ENCODE results near the gene RFX2. TPM values are rescaled to one million over a fixed set of nuclear protein-coding genes. Genes with fewer than 3 reads are reported as not detected.

The RFX2 gene
- total and polyA plus RNA-seq, 9 of the 15 experiments (the other 6 are each of a cell fraction or from before 2014, with no cell fraction given): 3.6 to 18.7 (median 8.7) TPM

GRCh38 chr19:5985837-5986236 is 124.5 kb downstream of the RFX2 start (continued):
- TF ChIP-seq ZNF639 (CRISPR knock-in tag; conservative IDR thresholded peaks at IDR 0.05 in 1 of 2, IDR thresholded peaks at IDR 0.05 in 1 of 2) (peak in 1 of 2 experiments; percentile 15; a peak in 1 of 4 replicates), ZNF644 (tag; IDR thresholded peaks at IDR 0.05; ENCODE audit: low read depth) (0 out of 2 replicates have a peak, but pooled peaks have one; percentile 6)

GRCh38 chr19:5985098-5985783 is 125.1 kb downstream of the RFX2 start:
- Histone ChIP-seq H3K36me3 (ENCODE audit: control insufficient read depth, insufficient read depth, low read length) (peaks cover 8% of the 10 kb centered on the region; the same call in 1 of the 3 replicates), H2AFZ (ENCODE audit: low read depth, low read length) (peak overlapping the region; percentile 89), H4K20me1 (replicated peaks; ENCODE audit: control insufficient read depth, insufficient read depth, low read length) (no peaks in the 10 kb centered on the region), H3K27ac (ENCODE audit: extremely low read depth, low read depth, low read length) (peak overlapping the region; percentile 87), H3K79me2 (ENCODE audit: control insufficient read depth, insufficient read depth, low read length) (peaks cover 5% of the 10 kb centered on the region), H3K9me1 (ENCODE audit: control insufficient read depth, insufficient read depth, low read length) (no peaks in the 10 kb centered on the region), H3K9ac (ENCODE audit: insufficient read depth in 1 of 2, low read depth in 2 of 2, low read length in 2 of 2) (peak overlapping the region; percentile 3 to 52; a peak in 3 of 4 replicates), H3K4me2 (ENCODE audit: insufficient read depth, low read length) (peak overlapping the region; percentile 69), H3K9me3 (replicated peaks; ENCODE audit: control insufficient read depth, insufficient read depth, low read depth, low read length) (no peaks in the 10 kb centered on the region), H3K27me3 (ENCODE audit: control insufficient read depth in 2 of 2, insufficient read depth in 2 of 2, low read length in 2 of 2) (no peaks in the 10 kb centered on the region), H3K4me1 (replicated peaks in 1 of 2; ENCODE audit: control insufficient read depth in 2 of 2, insufficient read depth in 2 of 2, low read length in 2 of 2) (peaks cover 41 to 44% of the 10 kb centered on the region in 2 experiments), H3K4me3 (no peak overlapping the region)
- ChIA-PET CTCF (ENCODE audit: low intra/inter-chr PET ratio) (no interaction called here), POLR2A (interaction anchor here (0.9 to 1.1 kb wide), 4 partner anchors 15 to 387 kb away, joined by 3 to 4 read pairs (median 3); partner anchors contain the start of genes ALKBH7 and DUS3L)
- intact Hi-C loops (cut with micrococcal nuclease): loop anchor here (10.0 kb wide), 1 partner anchor 180 kb away; the partner anchor contains the start of gene NRTN
- ATAC-seq (peak; percentile 60), DNase-seq (ENCODE audit: extremely low read depth in 1 of 4, low spot score in 3 of 4) (peak in 3 of 4 experiments; percentile 35 to 75 (median 58)), FAIRE-seq (peak; percentile 69)
- WGBS (ENCODE audit: insufficient coverage, low coverage, missing lambda C conversion rate): 22% methylated on average over 12 of the region's 12 CpGs
- no TSS peak for BruUV-seq (replicated peaks)
- in situ Hi-C loops (cut with MboI): no loop called here
- TF ChIP-seq L3MBTL2 (IDR thresholded peaks at IDR 0.05): peak; percentile 76
- TF ChIP-seq ZNF175 (CRISPR knock-in tag; IDR thresholded peaks at IDR 0.05; ENCODE audit: low read depth): peak; percentile 82
- TF ChIP-seq ZSCAN32 (CRISPR knock-in tag; IDR thresholded peaks at IDR 0.05): 0 out of 2 replicates have a peak, but pooled peaks have one; percentile 24
- TF ChIP-seq DMBX1 (CRISPR knock-in tag; IDR thresholded peaks at IDR 0.05; ENCODE audit: borderline replicate concordance): peak; percentile 78
- peak; percentile 85 for TF ChIP-seq DPF2 (IDR thresholded peaks at IDR 0.05)
- no peak for TF ChIP-seq MCM5 (IDR thresholded peaks at IDR 0.05; ENCODE audit: low read depth)
- TF ChIP-seq SMARCA4 (IDR thresholded peaks at IDR 0.05): peak; percentile 80
- no peak for TF ChIP-seq PREB (CRISPR knock-in tag; IDR thresholded peaks at IDR 0.05)
- no peak for TF ChIP-seq GATAD2B (IDR thresholded peaks at IDR 0.05; ENCODE audit: borderline replicate concordance)
- TF ChIP-seq ZNF431 (CRISPR knock-in tag; IDR thresholded peaks at IDR 0.05): 0 out of 2 replicates have a peak, but pooled peaks have one; percentile 5
- TF ChIP-seq PTBP1 (IDR thresholded peaks at IDR 0.05; ENCODE audit: low read depth, low read length): 0 out of 2 replicates have a peak, but pooled peaks have one; percentile 38
- peak; percentile 85 for TF ChIP-seq ARID1B (IDR thresholded peaks at IDR 0.05)
- peak; percentile 47; the same call in 1 of the 2 replicates for TF ChIP-seq TAF7 (tag; IDR thresholded peaks at IDR 0.05)
